ENCODE measurements around the gene H2BK1.

- no peak for TF ChIP-seq CTCF (IDR thresholded peaks at IDR 0.05)
- TF ChIP-seq POLR2AphosphoS5 (IDR thresholded peaks at IDR 0.05) = no peak
- no peak for TF ChIP-seq POLR2A (IDR thresholded peaks at IDR 0.05)
These were observed 48.5 kb downstream of the H2BK1 start for GRCh38 chr7:151161757-151162156.

All from gastroesophageal sphincter (tissue), 3 donors.